Tracheal epithelial cell (primary cell): Measurements from ENCODE around the gene EPHB6. TPM values are rescaled to one million over a fixed set of nuclear protein-coding genes. Genes with fewer than 3 reads are reported as not detected.

Experiments
- total RNA-seq: library from RNA; depleted of rRNA; stranded (reverse); fragments of >200 nt; gene quantifications from 2 replicates; pipeline ENCODE4 v1.2.1, GENCODE V29; 2014

The EPHB6 gene
- under 0.01 and 0.72 TPM in 2 replicates for total RNA-seq

GRCh38 chr7:142854372-142855113 lies at the start of gene EPHB6:
EPHB6 (plus strand) TSS chr7:142855076; CDS start chr7:142863228, 8,152 bp downstream.

DNA sequence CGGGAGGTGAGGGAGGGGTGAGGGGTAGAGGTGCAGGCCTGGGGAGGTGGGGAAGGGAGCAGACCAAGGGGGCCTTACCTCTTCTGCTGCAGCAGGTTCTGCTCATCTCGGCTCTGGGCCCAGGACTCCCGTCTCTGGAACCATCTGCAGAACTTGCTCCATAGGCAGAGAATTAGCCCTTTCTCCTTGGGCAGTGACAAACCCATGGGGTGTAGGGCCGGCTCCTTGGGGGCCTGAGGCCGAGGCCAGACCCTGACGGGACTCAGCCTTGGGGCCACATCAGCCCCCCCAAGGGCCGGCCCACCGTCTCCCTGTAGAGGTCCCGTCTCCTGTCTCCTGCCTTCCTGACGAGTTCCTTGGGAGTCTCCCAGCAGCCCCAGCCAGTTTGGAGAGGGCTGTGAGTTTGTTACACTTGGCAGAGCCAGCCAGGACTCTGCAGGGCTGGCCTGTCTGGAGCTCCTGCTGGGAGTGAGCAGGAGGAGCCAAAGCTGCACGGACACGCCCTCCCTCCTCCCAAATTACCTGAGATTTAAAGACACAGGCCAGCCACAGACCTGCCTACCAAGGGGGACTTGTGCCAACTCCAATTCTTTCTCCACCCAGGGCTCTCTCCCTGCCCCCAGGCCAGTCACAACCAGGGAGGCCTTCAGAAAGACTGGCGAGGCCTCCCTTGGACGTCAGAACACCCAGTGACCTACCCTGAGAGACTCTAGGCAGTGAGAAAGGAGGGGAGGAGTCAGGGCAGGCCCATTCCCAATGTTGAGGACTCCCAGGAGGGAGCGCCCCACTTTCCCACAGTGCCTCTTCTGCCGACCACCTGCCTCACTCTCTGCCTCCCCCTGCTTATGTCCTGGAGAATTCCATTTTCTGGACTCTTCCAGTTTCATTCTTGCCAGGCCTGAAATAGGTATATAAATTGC lies 30.7 kb downstream of the EPHB6 start, which contains the start of gene TRPV6:
TSS of gene TRPV6 (minus strand) at position 435 of the 920 bp plus-strand sequence.

Other genes starting within 250 kb of the EPHB6 start
- gene PRSS1, start 105.6 kb upstream of the EPHB6 start, total RNA-seq: not detected in 2 replicates
- not detected in 2 replicates for gene PRSS2, start 84.1 kb upstream of the EPHB6 start, total RNA-seq
- gene TRPV6, start 30.7 kb downstream of the EPHB6 start, total RNA-seq: under 0.01 TPM in 1 of 2 replicates, not detected in the other
- not detected in 2 replicates for gene TRPV5, start 78.7 kb downstream of the EPHB6 start, total RNA-seq
- not detected in 2 replicates for gene LLCFC1, start 84.4 kb downstream of the EPHB6 start, total RNA-seq
- 0.72 TPM in 1 of 2 replicates, not detected in the other for gene KEL, start 107.3 kb downstream of the EPHB6 start, total RNA-seq
- not detected in 2 replicates for gene OR9A2, start 172.1 kb downstream of the EPHB6 start, total RNA-seq
- gene OR6V1, start 197.3 kb downstream of the EPHB6 start, total RNA-seq: not detected in 2 replicates